NCI-H1048 (cell line): ENCODE results near the gene CD1D.
"Not testable (repeated sequence)": the region's sequence is repeated elsewhere in the genome, so short reads cannot be mapped to it uniquely, and the experiment has no call there.

Source experiments
- DNase-seq: peaks from one replicate; lab custom pipeline; 2025; lab: John Stamatoyannopoulos, UW

CD1D gene

DNA sequence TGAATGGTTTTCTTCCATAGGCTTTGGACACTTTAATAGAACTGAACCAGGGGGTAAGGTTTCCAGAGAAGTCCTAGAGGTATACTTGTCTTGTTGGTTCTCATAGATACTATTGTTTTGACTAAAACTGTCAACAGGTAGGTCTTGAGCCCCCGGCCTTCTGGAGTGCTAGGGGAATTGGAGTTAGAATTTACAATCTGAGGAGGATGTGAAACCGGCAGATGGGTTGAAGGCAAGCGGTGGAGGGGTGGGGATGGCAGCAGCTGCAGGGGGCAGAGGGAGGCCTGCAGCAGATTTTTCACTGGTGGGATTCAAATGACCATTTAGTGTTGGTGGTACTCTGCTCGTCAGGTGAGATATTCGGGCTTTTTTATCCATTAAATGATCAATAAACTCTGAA, 4.3 kb upstream of the CD1D start:
- DNase-seq = no peak

DNA sequence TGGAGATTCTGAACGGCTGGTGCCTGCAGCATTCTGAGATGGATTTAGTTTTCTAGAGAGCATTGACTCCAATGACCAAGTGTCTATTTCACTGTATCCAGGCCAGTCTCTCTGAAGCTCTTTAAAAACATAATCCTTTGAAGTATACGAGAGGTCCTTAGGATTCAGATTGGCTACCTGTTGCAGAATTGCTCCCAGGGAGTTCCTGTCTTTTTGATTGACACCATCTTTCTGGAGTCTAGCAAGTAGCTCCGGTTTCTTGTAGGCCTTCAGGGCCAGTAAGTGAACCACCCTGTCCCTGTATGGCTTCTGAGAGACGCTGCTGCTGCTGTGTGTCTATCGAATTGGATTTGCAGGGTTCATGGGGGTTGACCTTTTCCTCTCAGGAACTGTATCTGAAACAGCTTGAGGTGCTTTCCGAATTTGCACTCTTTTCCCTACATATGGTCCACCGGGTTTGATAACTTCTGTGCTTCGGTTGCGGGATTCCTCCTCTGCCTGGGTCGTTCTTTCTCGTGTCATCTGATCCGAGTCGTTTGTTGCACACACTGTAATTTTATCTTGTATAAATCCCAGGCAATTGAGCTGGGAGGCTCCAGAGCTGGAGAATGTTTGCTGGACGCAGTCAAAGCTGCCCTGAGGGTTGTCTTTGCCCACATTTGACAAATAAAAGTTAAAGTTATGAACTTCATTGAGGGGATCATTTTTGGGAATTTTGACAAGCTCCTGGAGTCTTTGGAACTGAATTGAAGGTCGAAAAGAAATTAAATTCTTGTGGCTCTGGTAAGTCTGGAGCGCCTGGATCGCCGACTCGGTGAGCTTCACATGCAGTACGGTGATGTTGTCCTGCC, 3.6 kb upstream of the CD1D start:
- DNase-seq = not testable (repeated sequence)

DNA sequence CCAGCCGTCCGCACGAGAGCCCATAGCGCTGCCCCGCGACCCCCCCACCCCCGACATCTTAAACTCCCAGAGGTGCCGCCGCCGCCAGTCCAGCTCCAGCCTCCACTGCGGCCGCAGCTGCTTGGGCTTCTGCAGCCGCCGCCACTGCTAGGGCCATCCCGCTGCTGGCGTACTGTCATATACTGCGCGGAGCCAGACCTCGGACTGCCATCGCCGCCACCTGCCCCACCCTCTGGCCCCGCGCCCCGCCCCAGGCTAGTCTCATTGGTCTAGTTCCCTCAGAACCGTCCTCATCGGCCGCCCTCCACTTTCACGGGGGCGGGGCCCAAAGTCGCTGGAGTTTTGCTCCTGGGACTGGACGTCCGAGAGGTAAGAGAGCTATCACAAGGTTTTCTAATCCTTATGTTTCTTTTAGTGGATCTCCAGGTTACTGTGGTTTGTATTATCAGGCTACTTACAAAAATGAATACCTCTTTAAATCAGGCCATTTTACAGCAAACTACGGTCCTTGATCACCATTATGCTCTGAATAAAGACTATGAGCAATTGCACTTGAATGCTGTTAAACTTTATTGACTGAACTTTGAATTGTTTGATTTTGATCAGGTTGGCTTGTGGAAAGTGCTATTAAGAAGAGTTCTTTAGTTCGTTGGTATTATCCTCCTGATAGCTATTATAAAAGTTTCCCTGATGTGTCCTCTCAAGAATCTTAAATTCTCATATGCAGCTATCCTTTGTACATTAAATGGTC, 2.8 kb upstream of the CD1D start:
- DNase-seq = no peak

DNA sequence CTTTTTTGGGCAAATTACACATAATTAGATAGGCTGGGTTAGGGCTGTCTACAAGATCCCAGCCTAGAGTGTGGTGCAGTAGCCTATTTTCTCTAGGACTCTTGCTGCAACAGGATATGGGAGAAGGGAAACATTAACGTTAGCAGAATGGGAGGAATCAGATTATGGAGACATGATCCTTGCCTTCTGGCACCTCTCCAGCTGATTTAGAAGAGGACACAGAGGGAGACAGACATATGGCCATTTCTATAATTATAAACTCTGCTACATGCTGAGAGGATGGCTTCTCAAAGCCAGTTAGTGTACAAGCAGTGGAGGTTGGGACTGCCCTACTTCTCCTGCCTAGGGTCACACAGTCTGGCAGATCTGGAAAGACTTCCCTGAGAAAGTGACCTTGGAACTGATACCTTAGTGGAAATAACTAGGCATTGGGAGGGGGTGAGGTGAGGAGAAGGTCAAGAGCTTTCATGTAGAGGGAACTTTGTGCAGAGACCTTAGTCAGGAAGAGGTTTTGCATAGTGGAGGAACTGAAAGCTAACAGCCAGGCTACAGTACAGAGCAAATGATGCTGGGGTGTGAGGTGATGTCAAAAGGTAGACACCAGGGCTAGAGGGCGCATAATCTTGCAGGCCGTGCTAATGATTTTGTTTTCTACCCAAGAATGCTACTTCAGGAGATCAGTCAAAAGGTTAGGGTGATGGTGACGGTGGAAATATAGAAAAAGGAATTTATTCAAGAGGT, 1.2 kb upstream of the CD1D start:
- no peak for DNase-seq

DNA sequence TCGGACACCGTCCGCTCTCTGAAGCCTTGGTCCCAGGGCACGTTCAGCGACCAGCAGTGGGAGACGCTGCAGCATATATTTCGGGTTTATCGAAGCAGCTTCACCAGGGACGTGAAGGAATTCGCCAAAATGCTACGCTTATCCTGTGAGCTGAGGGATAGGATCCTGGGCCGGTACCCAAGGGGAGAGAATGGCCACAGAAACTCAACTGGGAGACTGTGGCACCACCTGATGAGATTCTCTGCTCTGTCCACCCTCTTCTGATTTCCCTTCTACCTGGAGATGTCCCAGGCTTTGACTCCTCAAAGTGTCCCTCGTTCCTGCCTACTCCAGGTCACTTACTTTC, 855 bp downstream of the CD1D start:
- no peak for DNase-seq

DNA sequence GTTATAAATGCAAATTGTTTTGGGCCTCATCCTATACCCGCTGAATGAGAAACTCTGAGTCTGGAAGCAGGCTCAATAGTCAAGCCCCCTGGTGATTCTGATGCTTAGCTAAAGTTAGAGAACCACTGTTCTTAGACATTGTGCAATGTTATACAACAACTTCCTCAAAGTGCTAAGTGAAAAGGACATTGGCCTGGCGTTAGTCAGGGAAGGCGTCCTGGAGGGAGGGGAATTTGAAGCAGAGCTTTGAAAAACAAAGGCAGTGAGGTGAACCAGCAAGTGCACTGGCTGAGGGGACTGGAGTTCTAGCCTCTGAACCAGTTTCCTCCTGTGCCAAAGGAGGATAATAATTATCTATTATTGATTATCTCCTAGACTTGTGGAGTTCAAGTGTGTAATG, 5.1 kb downstream of the CD1D start:
- no peak for DNase-seq

DNA sequence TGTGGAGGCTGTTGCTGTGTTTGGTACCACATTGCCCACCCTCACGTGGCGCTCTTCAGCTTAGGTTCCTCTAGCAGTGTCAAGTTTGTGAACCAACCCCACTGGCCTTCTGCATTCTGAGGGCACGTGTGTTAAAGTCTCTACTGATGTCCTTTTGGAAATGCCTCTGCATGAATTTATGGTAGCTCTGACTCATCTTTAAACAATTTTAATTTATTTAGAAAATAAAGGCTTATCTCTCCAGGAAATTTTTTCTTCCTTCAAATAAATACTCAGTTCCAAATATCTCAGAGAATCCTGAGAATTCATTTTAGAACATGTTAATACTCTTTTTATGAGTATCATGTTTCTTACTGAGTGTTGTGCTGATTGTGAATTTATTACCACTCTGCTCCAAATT, 5.5 kb downstream of the CD1D start:
- DNase-seq = no peak

DNA sequence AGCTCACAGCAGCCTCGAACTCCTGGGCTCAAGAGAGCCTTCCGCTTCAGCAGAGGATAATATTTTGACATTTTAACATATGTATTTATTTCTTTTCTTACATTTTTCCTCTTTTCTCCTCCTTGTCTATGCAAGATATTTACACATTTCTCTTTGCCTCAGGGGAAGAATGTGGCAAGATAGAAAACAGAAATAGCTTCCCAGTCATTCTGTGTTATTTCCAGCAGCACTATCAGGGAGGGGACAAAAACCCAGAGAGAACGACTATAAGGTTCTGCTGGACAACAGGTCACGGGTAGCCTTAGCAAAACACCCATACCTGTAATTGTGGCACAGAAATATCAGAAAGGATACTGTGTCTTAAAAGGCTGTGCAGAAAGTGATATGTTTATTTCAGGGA, 7.9 kb downstream of the CD1D start:
- no peak for DNase-seq

DNA sequence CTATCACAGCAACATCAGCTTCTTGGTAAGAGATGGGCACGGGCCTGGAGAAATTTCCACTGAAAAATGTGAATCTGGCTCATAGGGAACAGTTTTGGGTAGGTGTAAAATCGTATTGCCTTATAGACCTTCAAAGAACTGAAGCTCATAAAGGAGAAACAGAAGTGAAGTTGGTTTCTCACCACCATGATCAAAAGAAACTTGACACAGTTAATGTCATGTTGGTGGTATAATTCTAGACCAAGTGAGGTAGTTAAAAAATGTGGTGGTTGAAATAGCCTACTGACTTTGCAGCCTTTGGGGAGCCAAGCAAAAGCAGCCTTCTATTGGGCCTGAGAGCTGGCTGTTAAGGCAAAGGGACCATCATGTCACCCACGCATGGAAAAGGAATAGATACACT, 8.9 kb downstream of the CD1D start:
- no peak for DNase-seq

DNA sequence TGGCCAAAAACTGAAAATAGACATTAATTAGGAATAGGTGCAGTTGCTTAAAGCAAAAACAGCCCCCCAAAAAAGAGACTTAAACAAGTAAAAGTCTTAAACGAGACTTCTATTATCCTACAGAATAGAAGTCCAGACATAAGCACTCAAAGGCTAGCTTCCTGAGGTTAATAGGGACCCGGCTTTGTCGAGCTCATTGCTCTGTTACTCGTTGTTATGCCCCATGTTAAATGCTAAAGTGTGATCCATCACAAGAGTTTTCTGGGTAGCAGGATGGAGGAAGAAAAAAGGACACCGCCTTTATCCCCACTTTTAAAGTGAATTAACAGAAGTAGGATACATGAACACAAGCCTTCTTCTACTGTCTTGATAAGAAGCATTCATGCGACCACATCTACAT, 10.6 kb downstream of the CD1D start:
- DNase-seq = no peak

DNA sequence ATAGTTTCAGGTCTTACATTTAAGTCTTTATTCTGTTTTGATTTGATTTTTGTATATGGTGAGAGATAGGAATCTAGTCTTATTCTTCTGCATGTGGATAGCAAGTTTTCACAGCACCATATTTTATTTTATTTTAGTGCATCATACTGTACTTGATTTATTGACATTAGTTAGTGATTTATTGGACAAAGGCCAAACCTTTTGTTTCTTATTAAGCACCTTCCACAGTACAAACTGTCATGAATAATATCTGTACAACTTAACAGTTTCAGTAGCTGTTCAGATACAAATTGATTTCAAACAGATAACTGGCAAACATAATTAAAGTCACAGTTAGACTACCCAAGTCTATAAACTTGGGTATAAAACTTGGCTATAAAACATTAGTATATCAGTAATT, 15.8 kb downstream of the CD1D start:
- no peak for DNase-seq

DNA sequence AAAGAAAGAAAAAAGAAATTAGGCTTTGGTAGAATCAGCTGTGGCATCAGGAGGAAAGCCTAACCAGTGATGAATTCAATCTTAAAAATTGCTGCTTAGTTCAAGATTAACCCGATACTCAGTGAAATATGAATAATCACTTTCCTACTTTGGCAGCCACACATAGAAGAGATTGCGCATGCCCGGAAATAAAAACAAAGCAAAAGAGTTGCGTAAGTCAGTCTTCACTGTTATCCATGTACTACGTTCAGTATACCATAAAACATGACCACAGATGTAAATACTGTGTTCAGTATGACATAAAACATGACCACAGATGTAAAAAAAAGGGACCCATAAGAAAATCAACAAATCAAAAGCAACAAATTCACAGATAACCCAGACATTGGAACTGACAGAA, 19.2 kb downstream of the CD1D start:
- no peak for DNase-seq

DNA sequence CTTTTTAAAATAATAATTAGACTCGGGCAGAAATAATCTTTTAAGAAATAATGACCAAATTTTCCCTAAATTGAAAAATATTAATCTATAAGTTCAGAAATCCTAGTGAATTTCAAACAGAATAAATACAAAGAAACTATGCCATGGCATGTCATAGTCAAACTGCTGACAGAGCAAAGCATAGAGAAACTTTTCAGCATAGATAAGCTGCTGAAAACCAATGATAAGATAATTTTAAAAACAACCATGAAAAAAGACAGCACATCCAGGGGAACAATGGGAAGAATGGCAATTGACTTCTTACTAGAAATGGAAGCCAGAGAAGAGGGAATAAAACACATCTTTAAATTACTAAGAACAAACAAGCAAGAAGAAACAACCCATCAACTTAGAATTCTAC, 19.8 kb downstream of the CD1D start:
- no peak for DNase-seq

DNA sequence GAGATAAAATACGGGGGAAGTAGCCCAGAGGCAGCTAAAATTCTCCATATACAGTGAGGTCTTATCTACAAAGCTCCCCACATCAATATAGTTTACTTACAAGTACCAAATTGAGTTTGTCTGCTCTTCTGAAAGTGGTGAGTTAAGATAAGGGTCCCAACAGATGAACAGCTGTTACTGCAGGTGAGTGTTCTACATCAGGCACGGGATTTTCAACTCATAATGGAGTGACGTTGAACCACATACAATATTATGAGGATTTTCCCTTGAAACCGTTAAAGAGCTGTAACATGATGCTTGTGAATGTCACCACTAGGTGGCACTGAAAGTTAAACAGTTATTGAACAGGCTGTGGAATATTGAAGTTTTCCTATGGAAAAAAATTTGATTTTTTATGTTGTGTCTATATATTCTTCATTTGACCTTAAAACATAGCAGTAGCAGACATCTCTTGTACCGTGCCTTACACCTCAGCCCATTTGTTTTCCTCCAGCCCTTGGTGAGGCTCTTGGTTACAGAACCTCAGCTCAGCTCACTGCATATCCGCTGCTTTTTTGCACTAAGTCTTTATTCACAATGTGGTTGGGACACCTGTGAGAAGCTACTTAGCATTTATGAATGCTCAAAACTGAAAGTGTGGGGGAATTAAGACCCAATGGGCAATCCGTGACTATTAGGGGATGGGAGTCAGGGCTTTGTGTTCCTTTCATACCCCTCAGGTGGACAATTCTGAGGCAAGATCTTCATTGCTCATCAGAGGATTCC, 23.2 kb downstream of the CD1D start:
- DNase-seq = peak; percentile 45

DNA sequence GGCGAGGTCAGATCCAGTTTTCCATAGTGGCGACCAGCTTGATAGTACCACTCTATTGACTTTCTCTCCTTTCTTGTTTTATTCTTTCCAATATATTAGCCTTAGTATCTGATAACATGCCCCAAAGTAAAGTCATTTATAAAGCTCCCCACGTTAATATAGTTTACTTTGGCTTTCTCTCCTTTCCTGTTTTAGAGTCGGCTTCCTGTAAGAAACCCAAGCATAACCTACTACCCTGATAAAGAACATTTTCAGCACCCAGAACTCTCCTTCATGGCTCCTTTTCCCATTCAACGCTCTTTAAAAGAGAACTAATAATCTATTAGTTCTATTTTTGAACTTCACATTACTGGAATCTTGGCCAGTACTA, 23.7 kb downstream of the CD1D start:
- DNase-seq = no peak

DNA sequence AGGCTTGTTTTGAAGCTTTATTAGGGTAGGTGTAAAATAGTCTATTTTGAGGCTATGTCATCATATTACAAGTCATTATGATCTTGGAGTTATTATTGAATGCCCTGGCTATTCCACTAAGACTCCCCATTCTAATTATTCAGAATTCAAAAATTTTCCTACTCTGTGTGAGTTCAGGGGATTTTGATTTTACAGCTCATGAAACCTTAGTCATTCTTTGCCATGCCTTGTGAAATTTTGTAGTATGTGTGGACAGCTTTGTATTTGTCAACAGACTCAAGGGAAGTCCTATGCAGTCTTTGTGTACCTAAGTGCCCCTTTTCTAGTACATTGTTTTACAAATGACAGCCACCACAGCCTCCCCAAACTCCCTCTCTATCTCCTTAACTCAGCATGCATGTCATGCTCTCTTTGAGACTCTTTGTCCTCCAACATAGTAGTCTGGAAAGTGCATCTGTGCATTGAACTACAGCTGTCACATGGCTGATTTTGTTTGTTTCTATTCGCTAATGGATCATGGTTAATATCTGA, 28.0 kb downstream of the CD1D start:
- no peak for DNase-seq

DNA sequence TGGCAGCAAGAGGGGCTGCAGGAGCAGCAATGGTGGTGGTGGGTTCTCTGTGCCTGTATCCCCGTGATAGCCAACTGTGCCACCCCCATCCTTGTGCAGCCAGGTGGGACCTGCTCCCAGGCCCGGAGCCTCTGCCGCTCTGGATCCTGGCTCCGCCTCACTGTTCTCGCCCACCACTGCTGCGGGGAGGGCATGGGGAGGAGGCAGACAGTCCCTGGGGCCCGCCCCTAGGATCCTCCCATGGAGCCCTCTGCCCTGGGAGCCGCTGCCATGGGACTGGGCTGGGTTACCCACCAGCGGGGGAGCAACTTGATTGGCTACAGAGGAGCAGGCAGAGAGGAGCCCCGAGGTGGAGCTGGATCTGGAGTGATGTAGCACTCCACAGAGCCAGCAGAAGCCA, 31.6 kb downstream of the CD1D start:
- DNase-seq = no peak

DNA sequence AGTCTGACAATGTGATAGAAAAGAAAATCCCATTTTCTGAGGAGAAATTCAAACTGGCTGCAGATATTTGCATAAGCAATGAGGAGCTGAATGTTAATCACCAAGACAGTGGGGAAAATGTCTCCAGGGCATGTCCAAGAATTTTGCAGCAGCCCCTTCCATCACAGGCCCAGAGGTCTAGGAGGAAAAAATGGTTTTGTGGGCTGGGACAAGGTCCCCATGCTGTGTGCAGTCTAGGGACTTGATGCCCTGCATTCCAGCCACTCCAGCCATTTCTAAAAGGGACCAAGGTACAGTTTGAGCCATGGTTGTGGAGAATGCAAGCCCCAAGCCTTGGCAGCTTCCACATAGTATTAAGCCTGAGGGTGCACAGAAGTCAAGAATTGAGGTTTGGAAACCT, 42.8 kb downstream of the CD1D start:
- not testable (repeated sequence) for DNase-seq

DNA sequence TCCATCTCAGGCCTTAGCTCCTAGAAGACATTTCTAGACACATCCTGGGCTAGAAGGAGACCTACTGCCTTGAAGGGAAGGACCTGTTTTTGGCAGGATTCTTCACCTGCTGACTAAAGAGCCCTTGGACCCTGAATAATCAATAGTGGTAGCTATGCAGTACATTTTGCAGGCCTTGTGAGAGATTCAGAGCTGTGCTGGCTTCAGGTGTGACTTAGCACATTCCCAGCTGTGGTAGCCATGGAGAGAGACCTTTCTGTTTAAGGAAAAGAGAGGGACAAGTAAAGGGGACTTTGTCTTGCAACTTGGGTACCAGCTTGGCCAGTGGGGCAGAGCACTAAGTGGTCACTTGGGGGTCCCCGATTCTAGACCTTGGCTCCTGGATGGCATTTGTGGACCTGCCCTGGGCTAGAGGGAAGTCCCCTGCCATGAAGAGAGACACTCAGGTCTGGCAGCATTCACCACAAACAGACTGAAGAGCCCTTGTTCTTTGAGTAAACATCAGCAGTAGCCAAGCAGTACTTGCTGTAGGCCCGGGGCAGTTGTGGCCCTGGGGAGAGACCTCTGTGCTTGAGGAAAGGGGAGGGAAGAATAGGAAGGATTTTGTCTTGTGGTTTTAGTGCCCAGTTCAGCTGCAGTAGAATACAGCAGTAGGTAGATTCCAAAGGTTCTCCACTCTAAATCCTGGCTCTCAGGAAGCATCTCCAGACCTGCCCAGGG, 47.4 kb downstream of the CD1D start:
- no peak for DNase-seq
